NCI-H526 (cell line): Measurements from ENCODE around the gene SHBG.
A peak's percentile ranks its signal among the peaks of the same experiment; 100 is the strongest.

Experiments
- DNase-seq, 2 experiments: peaks; one replicate each; lab custom pipeline; 2025; lab: John Stamatoyannopoulos, UW

Gene SHBG

GRCh38 chr17:7647018-7647417 is 17.1 kb downstream of the SHBG start:
- DNase-seq, result no peak

DNA sequence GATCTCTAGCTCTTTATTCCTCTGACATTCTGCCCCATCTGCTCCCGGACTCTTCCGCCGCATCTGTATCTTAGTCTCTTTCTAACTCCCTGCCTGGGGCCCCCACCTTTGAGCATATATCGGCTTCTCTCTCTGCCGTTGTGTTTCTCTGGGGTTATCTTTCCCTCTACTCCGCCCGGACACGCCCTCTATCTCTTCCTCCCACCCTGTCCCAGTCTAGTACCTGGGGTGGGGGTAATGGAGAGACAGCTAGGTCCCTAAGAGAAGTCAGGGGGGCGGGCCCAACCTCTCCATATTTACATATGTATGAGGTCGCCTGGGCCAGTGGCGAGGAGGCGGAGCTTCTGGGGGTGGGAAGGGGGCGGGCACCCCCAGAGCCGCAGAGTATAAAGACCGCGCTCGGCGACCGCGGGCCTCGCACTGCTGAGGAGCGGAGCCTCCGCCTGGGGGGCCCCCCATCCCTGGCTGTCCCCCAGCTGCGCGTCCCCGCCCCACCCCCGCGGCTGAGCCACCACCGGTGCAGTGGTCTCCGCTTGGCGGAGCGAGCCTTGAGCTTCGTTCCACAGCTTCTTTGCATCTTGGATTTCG is 20.7 kb downstream of the SHBG start, which contains the start of gene ATP1B2:
Gene ATP1B2, plus strand, starts transcription at position 418 of the 588 bp plus-strand sequence. CDS start 593 bp downstream, outside the sequence.
- peak; percentile 43 to 86 for DNase-seq

- no peak for DNase-seq
Observed at GRCh38 chr17:7651097-7651664, 21.2 kb downstream of the SHBG start.

GRCh38 chr17:7651665-7652387 is 21.9 kb downstream of the SHBG start:
- DNase-seq, result no peak

- DNase-seq, result no peak
Observed at GRCh38 chr17:7652388-7653356, 22.7 kb downstream of the SHBG start.

- DNase-seq, result no peak
Observed at GRCh38 chr17:7654832-7655540, 25.1 kb downstream of the SHBG start.

DNA sequence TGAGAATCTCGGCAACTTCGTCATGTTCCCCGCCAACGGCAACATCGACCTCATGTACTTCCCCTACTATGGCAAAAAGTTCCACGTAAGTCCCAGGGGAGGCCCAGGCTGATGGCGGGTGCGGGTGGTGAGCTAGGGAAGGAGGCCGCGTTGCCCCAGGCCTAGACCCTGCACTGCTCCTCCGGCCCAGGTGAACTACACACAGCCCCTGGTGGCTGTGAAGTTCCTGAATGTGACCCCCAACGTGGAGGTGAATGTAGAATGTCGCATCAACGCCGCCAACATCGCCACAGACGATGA is 25.6 kb downstream of the SHBG start:
- DNase-seq, result no peak

GRCh38 chr17:7656958-7657609 is 27.1 kb downstream of the SHBG start:
- DNase-seq, result no peak

DNA sequence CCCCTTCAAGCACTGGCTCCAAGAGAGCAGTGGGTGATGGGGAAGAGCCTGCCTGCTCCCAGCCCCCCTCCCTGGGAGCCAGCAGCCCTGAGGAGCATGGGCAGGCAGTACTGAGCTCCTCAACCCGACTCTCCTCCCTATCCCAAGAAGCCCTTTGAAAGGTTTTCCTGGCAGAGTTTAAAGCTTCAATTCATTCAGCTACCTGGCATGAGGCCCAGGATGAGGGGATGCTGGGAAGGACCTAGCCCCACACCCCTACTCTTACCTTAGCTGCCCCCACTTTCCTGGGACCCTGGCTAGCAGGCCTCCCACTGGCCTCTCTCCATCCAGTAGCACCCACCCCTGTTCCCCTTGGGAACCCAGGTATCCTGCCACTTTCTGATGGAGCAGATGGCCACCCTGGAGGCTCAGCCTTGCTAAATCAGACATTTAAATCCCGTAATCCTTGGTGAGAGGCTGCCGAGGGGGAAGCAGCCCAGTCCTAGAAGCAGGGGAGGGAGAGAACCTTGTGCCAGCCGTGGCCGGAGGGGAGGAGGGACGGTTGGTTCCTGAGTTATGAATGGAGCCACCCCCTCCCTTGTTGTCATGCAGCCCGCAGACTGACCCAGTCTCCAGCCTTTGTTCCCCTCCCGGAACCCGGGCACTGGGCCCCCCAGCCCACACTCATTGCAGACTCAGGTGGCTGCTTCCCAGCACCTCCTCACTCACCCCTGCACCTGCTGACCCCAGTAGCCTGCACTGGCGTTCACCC is 37.9 kb downstream of the SHBG start:
- no peak for DNase-seq

DNA sequence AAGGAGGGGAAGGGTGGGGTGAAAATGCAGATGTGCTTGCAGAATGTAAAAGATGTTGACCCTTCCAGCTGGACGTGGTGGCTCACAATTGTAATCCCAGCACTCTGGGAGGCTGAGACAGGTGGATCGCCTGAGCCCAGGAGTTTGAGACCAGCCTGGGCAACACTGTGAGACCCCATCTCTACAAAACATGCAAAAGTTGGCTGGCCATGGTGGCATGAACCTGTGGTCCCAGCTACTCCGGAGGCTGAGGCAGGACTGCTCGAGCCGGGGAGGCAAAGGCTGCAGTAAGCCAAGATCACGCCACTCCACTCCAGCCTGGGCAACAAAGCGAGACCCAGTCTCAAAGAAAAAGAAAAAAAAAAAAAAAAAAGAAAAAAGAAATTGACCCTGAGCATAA is 38.5 kb downstream of the SHBG start:
- DNase-seq, result no peak

GRCh38 chr17:7673239-7673638 is 43.3 kb downstream of the SHBG start:
- peak in 1 of 2 experiments; percentile 33 for DNase-seq

DNA sequence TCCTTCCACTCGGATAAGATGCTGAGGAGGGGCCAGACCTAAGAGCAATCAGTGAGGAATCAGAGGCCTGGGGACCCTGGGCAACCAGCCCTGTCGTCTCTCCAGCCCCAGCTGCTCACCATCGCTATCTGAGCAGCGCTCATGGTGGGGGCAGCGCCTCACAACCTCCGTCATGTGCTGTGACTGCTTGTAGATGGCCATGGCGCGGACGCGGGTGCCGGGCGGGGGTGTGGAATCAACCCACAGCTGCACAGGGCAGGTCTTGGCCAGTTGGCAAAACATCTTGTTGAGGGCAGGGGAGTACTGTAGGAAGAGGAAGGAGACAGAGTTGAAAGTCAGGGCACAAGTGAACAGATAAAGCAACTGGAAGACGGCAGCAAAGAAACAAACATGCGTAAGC is 45.0 kb downstream of the SHBG start:
- DNase-seq, result no peak

DNA sequence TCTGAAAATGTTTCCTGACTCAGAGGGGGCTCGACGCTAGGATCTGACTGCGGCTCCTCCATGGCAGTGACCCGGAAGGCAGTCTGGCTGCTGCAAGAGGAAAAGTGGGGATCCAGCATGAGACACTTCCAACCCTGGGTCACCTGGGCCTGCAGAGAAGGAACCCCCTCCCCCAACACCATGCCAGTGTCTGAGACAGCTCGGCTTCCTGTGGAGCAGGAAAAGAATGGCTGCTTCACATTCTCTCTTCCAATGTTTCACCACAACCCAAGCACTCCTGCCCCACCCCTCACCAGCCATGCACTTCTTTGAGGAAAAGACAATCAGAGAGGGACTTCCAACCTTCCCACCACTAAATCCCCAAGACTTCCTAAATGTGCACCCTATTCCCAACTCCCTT is 46.6 kb downstream of the SHBG start:
- no peak for DNase-seq

- no peak for DNase-seq
Observed at GRCh38 chr17:7677388-7678067, 47.6 kb downstream of the SHBG start.
